HepG2 (cell line): Measurements from ENCODE around the gene CNTD1. TPM values are rescaled to one million over a fixed set of nuclear protein-coding genes. Genes with fewer than 3 reads are reported as not detected.
A peak's percentile ranks its signal among the peaks of the same experiment; 100 is the strongest.

Source experiments
- ATF2 ChIP-seq: sonication (generic); formaldehyde crosslinking; IDR thresholded peaks from 2 replicates; pipeline ENCODE4 v1.4.0; 2020; ENCODE audit warnings: missing genetic modification reagents
- CTCF ChIP-seq: sonication (generic); formaldehyde crosslinking; IDR thresholded peaks from 2 replicates; pipeline ENCODE4 v1.5.0; 2020; ENCODE audit warnings: mild to moderate bottlenecking, missing genetic modification reagents, moderate library complexity
- GABPA ChIP-seq, 2 experiments: IDR thresholded peaks; 2 replicates each; pipeline ENCODE4 v1.6.1; 2011 to 2016; ENCODE audit warnings: low read depth in 2 of 2, low read length in 1 of 2, missing biosample characterization in 1 of 2, missing genetic modification characterization in 1 of 2
- GMEB1 ChIP-seq: sonication (generic); formaldehyde crosslinking; IDR thresholded peaks from 2 replicates; pipeline ENCODE4 v1.5.1; 2020; ENCODE audit warnings: missing genetic modification reagents, mild to moderate bottlenecking, borderline replicate concordance
- GTF3A ChIP-seq: sonication (generic); formaldehyde crosslinking; conservative IDR thresholded peaks from 2 replicates; pipeline ENCODE4 v1.4.0; 2020; ENCODE audit warnings: mild to moderate bottlenecking, missing genetic modification reagents
- HNRNPL ChIP-seq: fragments of 200-400 bp; formaldehyde crosslinking; IDR thresholded peaks from 2 replicates; pipeline ENCODE4 v1.6.1; 2017; ENCODE audit warnings: mild to moderate bottlenecking, low read depth, low read length
- KDM3A ChIP-seq: IDR thresholded peaks from 2 replicates; pipeline ENCODE4 v1.6.1; 2018; ENCODE audit warnings: low read depth, missing compliant biosample characterization
- NR0B2 ChIP-seq: sonication (generic); formaldehyde crosslinking; IDR thresholded peaks from 2 replicates; pipeline ENCODE4 v1.4.0; 2020; ENCODE audit warnings: mild to moderate bottlenecking, missing genetic modification reagents
- NR2F1 ChIP-seq, 2 experiments: fragments of 450-650 bp in 1 of 2; formaldehyde crosslinking in 1 of 2; IDR thresholded peaks; 2 replicates each; pipeline versions ENCODE4 v1.5.0 to v1.6.1; 2016 to 2020; ENCODE audit warnings: mild to moderate bottlenecking in 1 of 2, missing compliant biosample characterization in 1 of 2, missing genetic modification reagents in 1 of 2, moderate library complexity in 1 of 2
- SKI ChIP-seq: fragments of 450-650 bp; IDR thresholded peaks from one replicate; pipeline ENCODE4 v1.6.1; 2018; ENCODE audit warnings: mild to moderate bottlenecking; ENCODE audit not compliant: partially characterized antibody
- TRIM22 ChIP-seq: fragments of 450-650 bp; IDR thresholded peaks from 2 replicates; pipeline ENCODE4 v1.6.1; 2017
- ZNF407 ChIP-seq: sonication (generic); formaldehyde crosslinking; IDR thresholded peaks from one replicate; pipeline ENCODE4 v1.5.1; 2020; ENCODE audit warnings: mild to moderate bottlenecking, missing genetic modification reagents; ENCODE audit errors: not compliant biosample characterization
- ZNF850 ChIP-seq: sonication (generic); formaldehyde crosslinking; conservative IDR thresholded peaks from 2 replicates; pipeline ENCODE4 v1.9.0; 2021; ENCODE audit warnings: mild to moderate bottlenecking, missing genetic modification reagents
- polyA plus RNA-seq, 8 experiments: library from polyadenylated mRNA; depleted of rRNA in 3 of 8; stranded (reverse) in 7 of 8; unstranded in 1 of 8; fragments of >200 nt; fragmentation: Illumina TruSeq in 4 of 8; extraction: Trizol in 4 of 8; gene quantifications; 2 replicates each; pipeline versions ENCODE4 v1.2.1 to v1.2.3, GENCODE V29; 2011 to 2016; ENCODE audit warnings: low read depth in 4 of 8, missing spikeins in 1 of 8, mixed read lengths in 1 of 8; ENCODE audit not compliant: insufficient read depth in 1 of 8
- total RNA-seq, 5 experiments: library from RNA; depleted of rRNA; stranded (reverse); fragments of >200 nt; fragmentation: Illumina TruSeq; extraction: Trizol; gene quantifications; 2 replicates each; pipeline ENCODE4 v1.2.3, GENCODE V29; 2016; ENCODE audit warnings: low read depth in 1 of 5

The CNTD1 gene
- total and polyA plus RNA-seq, 2 of the 13 experiments (the other 11 are each of a cell fraction or from before 2014, with no cell fraction given), result 0.11 to 0.15 TPM

- TF ChIP-seq ZNF407 (no peak), SKI (no peak), TRIM22 (no peak), CTCF (peak; percentile 81), HNRNPL (no peak), ATF2 (CRISPR knock-in tag) (0 out of 2 replicates have a peak, but pooled peaks have one; percentile 20), GABPA (IDR thresholded peaks at IDR 0.05; ENCODE audit: low read depth, low read length) (no peak), GABPA (CRISPR knock-in tag; IDR thresholded peaks at IDR 0.05; ENCODE audit: low read depth) (peak; percentile 47; the same call in 1 of the 2 replicates), NR0B2 (CRISPR knock-in tag) (no peak), NR2F1 (CRISPR knock-in tag; IDR thresholded peaks at IDR 0.05) (no peak), GMEB1 (no peak), KDM3A (CRISPR knock-in tag) (no peak), ZNF850 (CRISPR knock-in tag) (no peak), GTF3A (no peak)
These were observed 21.4 kb downstream of the CNTD1 start (continued) for GRCh38 chr17:42819939-42820535.
